Tibial artery (tissue), 4 donors: Measurements from ENCODE around the gene ERF.

Source experiments
- DNase-seq, 2 donors: peaks; one replicate each; pipeline ENCODE4 v3.0.0-alpha.2; 2019
- H3K27ac ChIP-seq, 2 donors: fragments of 200-600 bp; sonication (generic) in 1 of 2; 1 replicate in 1 of 2; 2 replicates in 1 of 2; pipeline ENCODE4 v1.5.1; 2018 to 2019; ENCODE audit warnings: mild to moderate bottlenecking in 1 of 2
- H3K27me3 ChIP-seq, 2 donors: fragments of 200-600 bp; sonication (generic) in 1 of 2; one replicate each; pipeline versions ENCODE4 v1.5.1 to v1.6.0; 2016 to 2019
- H3K36me3 ChIP-seq, 3 donors: fragments of 200-600 bp; sonication (generic) in 2 of 3; one replicate each; pipeline ENCODE4 v1.5.1; 2016 to 2019; ENCODE audit warnings: mild to moderate bottlenecking in 2 of 3
- H3K4me1 ChIP-seq, 4 donors: fragments of 200-600 bp; sonication (generic) in 2 of 4; 1 replicate in 3 of 4; 2 replicates in 1 of 4; pipeline ENCODE4 v1.5.1; 2016 to 2019
- H3K4me3 ChIP-seq, 2 donors: fragments of 200-600 bp; sonication (generic) in 1 of 2; 1 replicate in 1 of 2; 2 replicates in 1 of 2; pipeline ENCODE4 v1.5.1; 2018 to 2019; ENCODE audit warnings: mild to moderate bottlenecking in 2 of 2
- H3K9me3 ChIP-seq, 3 donors: fragments of 200-600 bp; sonication (generic) in 1 of 3; one replicate each; pipeline ENCODE4 v1.5.1; 2016 to 2019
- CTCF ChIP-seq, 2 experiments: fragments of 200-600 bp in 1 of 2; fragments of 450-650 bp in 1 of 2; IDR thresholded peaks; one replicate each; pipeline ENCODE4 v1.5.1; 2017 to 2019; ENCODE audit warnings: antibody characterized with exemption in 2 of 2, mild to moderate bottlenecking in 1 of 2, moderate library complexity in 1 of 2
- intact Hi-C: fragments of 100-400 bp; cut with DNase I; formaldehyde crosslinking; loops from one replicate; pipeline ENCODE4 v1.15.0; 2023; ENCODE audit warnings: low total_unique reads

ERF gene

DNA sequence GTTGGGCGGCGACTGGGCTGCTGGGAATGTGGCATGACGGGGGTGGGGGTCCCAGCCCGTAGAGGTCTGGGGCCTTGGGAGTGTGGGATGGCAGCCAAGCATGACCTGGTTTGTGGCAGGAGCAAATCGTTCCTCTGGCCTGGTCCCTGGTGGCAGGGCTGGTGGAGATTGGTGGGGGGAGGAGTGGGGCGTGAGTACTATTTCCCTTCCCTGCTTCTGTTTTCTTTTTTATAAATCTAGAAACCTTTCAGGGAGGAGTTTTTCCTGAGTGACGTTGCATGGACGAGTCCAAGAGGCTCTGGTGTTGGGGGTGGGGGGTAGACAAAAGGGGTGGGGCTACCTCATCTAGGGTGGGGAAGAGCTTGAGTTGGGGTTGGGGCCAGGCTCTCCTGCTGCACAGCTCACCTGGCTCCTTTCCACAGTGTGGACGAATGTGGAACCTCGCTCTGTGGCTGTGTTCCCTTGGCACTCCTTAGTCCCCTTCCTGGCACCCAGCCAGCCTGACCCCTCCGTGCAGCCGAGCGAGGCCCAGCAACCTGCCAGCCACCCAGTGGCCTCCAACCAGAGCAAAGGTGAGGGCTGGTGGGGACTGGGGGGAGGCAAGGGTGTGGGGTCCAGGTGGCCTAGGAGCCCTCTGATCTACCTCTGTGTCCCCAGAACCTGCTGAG, 31.6 kb upstream of the ERF start:
- Histone ChIP-seq H3K36me3 (peaks cover 34 to 52% (median 49%) of the 10 kb centered on the region in 3 donors), H3K4me3 (peak overlapping the region; percentile 8 to 75), H3K9me3 (no peaks in the 10 kb centered on the region), H3K4me1 (peaks cover 0 to 46% (median 46%) of the 10 kb centered on the region in 4 donors), H3K27me3 (no peaks in the 10 kb centered on the region), H3K27ac (peak overlapping the region; percentile 86 to 93)
- DNase-seq: peak in 1 of 2 donors; percentile 86
- no peak for TF ChIP-seq CTCF (IDR thresholded peaks at IDR 0.05)
- intact Hi-C loops: no loop called here

GRCh38 chr19:42285988-42286348, 31.0 kb upstream of the ERF start:
- intact Hi-C loops: no loop called here
- no peak for TF ChIP-seq CTCF (IDR thresholded peaks at IDR 0.05)
- H3K4me3 ChIP-seq: peak overlapping the region; percentile 8 to 75

DNA sequence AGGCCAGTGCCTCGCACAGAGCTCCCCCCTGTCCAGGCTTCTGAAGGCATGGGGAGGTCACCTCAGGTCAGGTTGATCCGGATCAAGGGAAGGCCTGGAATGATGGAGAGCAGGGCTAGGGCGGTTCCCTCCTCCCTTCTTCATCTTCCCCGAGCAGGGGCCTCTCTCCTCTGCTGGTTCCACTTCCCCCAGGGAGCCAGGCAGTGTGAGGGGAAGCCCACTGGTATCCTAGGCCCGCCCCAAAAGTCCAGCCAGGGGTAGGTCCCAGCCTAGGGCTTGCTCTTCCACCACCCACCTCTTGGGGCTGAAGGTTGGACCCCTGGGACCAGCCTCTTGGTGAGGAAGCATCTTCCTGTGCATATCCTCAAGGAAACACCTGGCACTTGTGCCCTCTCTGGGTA, 30.6 kb upstream of the ERF start:
- H3K4me3 ChIP-seq: peak overlapping the region; percentile 70 to 75
- DNase-seq: peak in 1 of 2 donors; percentile 67
- no peaks in the 10 kb centered on the region for H3K9me3 ChIP-seq
- no peaks in the 10 kb centered on the region for H3K27me3 ChIP-seq
- H3K27ac ChIP-seq: peak overlapping the region; percentile 86 to 93
- intact Hi-C loops: no loop called here
- H3K4me1 ChIP-seq: peaks cover 0 to 55% (median 52%) of the 10 kb centered on the region in 4 donors
- TF ChIP-seq CTCF (IDR thresholded peaks at IDR 0.05): no peak
- H3K36me3 ChIP-seq: peaks cover 28 to 42% (median 39%) of the 10 kb centered on the region in 3 donors

More at GRCh38 chr19:42285988-42286348, 31.0 kb upstream of the ERF start:
- DNase-seq: no peak
- Histone ChIP-seq H3K36me3 (peaks cover 31 to 46% (median 43%) of the 10 kb centered on the region in 3 donors), H3K4me1 (peaks cover 0 to 51% (median 51%) of the 10 kb centered on the region in 4 donors), H3K27ac (peak overlapping the region; percentile 86 to 93), H3K27me3 (no peaks in the 10 kb centered on the region), H3K9me3 (no peaks in the 10 kb centered on the region)

DNA sequence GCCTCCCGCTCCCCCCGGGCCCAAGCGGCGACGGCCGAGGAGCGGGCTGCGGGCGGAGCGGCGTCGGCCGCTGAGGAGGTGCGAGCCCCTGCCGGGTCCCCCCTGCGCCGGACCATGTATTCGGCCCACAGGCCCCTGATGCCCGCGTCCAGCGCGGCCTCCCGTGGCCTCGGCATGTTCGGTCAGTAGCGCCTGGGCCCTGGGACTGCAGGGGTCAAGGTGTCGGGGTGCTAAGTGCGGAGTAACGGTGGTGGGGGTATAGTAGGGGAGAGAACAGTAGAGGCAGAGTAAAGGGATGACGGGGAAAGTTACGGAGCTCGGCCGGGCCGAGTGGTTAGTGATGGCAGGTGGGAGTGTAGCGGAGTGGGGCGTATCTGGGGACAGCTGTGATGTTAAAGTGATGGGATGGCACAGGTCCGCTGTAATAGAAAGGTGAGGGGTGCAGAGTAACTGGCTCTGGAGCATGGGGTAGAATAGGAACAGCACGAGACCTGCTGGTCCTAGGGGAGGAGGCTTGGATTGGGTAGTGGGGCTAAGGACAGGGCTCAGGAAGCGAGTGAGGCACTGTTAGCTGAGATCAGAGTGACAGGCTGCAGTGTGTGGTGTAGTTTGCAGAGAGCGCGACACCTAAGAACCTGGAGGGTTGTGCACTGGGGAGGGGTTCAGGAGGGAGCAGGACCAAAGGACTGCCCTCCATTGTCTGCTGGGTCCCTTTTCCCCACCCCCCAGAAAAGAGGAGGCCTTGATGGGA, 29.8 kb upstream of the ERF start:
- DNase-seq: peak in 1 of 2 donors; percentile 74
- TF ChIP-seq CTCF (IDR thresholded peaks at IDR 0.05): no peak
- Histone ChIP-seq H3K27ac (peak overlapping the region; percentile 86 to 93), H3K4me1 (peaks cover 0 to 58% (median 52%) of the 10 kb centered on the region in 4 donors), H3K9me3 (no peaks in the 10 kb centered on the region), H3K36me3 (peaks cover 20 to 34% (median 31%) of the 10 kb centered on the region in 3 donors), H3K4me3 (peak overlapping the region; percentile 70 to 75), H3K27me3 (no peaks in the 10 kb centered on the region)
- intact Hi-C loops: no loop called here

GRCh38 chr19:42284066-42284501, 29.2 kb upstream of the ERF start:
- TF ChIP-seq CTCF (IDR thresholded peaks at IDR 0.05): no peak
- Histone ChIP-seq H3K36me3 (peaks cover 13 to 28% (median 25%) of the 10 kb centered on the region in 3 donors), H3K4me3 (peak overlapping the region; percentile 70 to 75), H3K27ac (peak overlapping the region; percentile 93 to 97), H3K4me1 (peaks cover 0 to 65% (median 59%) of the 10 kb centered on the region in 4 donors), H3K27me3 (no peaks in the 10 kb centered on the region), H3K9me3 (no peaks in the 10 kb centered on the region)
- intact Hi-C loops: no loop called here
- DNase-seq: peak in 1 of 2 donors; percentile 93
